ENCODE measurements around the gene LCE1D.

LCE1D gene

DNA sequence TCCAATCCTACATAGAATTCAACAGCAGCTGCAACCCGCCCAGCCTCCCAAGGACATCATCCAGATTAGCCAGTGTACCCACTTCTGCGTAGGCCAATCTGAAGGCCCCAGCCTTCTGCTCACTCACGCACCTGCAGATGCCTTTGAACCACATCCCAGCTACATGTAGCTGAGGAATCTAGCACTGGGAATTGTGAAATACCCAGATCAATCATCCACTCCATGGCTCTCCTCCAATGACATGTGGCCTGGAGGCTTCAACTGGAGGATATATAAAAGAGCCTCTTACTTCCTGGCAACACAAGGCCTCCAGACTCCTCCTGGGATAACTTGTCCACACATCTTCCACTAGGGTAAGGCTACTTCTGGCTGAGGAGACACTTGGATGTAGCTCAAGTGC is 46.0 kb downstream of the LCE1D start, which contains the start of gene LCE6A:
LCE6A (plus strand) TSS at position 301 of the 400 bp plus-strand sequence. CDS start 665 bp downstream, outside the sequence.
- Histone ChIP-seq H3K27me3 (ENCODE audit: low read depth) (peaks cover 3% of the 10 kb centered on the region; the same call in 1 of the 2 replicates), H3K9me3 (no peaks in the 10 kb centered on the region), H3K36me3 (replicated peaks) (no peaks in the 10 kb centered on the region), H3K4me3 (no peak within 1 kb of the TSS), H3K4me1 (no peaks in the 10 kb centered on the region)
- no peak for DNase-seq (ENCODE audit: low spot score in 2 of 2)
- in situ Hi-C loops (cut with MboI; ENCODE audit: low sequenced_read_pairs) = no loop called here
